Calu3 (cell line): ENCODE data around the gene PTPRN2. TPM values are rescaled to one million over a fixed set of nuclear protein-coding genes. Genes with fewer than 3 reads are reported as not detected.

ENCODE experiments used
- BruUV-seq: library from RNA; stranded (reverse); fragments of 400-500 nt; replicated peaks from 2 replicates; lab custom pipeline; 2021; lab: Mats Ljungman, UMichigan
- CTCF ChIA-PET: fragments of 300-600 bp; sonication (Branson Sonifier 250); formaldehyde crosslinking; loops from one replicate; lab custom pipeline; 2022; ENCODE audit warnings: antibody characterized with exemption; lab: Charles Lee
- DNase-seq: peaks from one replicate; pipeline ENCODE4 v3.0.0; 2022
- H3K27ac Mint-ChIP-seq: one replicate; pipeline ENCODE4 v1.8.0; 2022; ENCODE audit warnings: mixed read lengths; ENCODE audit not compliant: unreplicated experiment
- H3K27me3 Mint-ChIP-seq: one replicate; pipeline ENCODE4 v1.8.0; 2022; ENCODE audit warnings: mixed read lengths; ENCODE audit not compliant: unreplicated experiment
- H3K36me3 Mint-ChIP-seq: one replicate; pipeline ENCODE4 v1.8.0; 2022; ENCODE audit warnings: mild to moderate bottlenecking, moderate library complexity, mixed read lengths; ENCODE audit not compliant: insufficient read depth, unreplicated experiment
- H3K4me1 Mint-ChIP-seq: one replicate; pipeline ENCODE4 v1.8.0; 2022; ENCODE audit warnings: mild to moderate bottlenecking, low read depth, mixed read lengths; ENCODE audit not compliant: unreplicated experiment
- H3K4me3 Mint-ChIP-seq: one replicate; pipeline ENCODE4 v1.8.0; 2022; ENCODE audit warnings: mild to moderate bottlenecking, low read depth, moderate library complexity, mixed read lengths; ENCODE audit not compliant: unreplicated experiment
- H3K9me3 Mint-ChIP-seq: one replicate; pipeline ENCODE4 v1.8.0; 2022; ENCODE audit warnings: low read depth, mixed read lengths; ENCODE audit not compliant: unreplicated experiment
- intact Hi-C: fragments of 100-400 bp; cut with micrococcal nuclease; formaldehyde crosslinking; loops from one replicate; pipeline ENCODE4 v1.10.0; 2022; ENCODE audit not compliant: unreplicated experiment
- total RNA-seq: library from RNA; stranded (reverse); gene quantifications from 2 replicates; pipeline ENCODE4 v1.2.3, GENCODE V29; 2022
- TF ChIP-seq, protein P1 (sequence below): fragments of 200-600 bp; IDR thresholded peaks from one replicate; pipeline ENCODE4 v1.8.0; 2022; ENCODE audit warnings: antibody characterized with exemption; ENCODE audit not compliant: unreplicated experiment

PTPRN2 gene
- total RNA-seq, 1 experiment from 2014 or later = 2.0 TPM

DNA sequence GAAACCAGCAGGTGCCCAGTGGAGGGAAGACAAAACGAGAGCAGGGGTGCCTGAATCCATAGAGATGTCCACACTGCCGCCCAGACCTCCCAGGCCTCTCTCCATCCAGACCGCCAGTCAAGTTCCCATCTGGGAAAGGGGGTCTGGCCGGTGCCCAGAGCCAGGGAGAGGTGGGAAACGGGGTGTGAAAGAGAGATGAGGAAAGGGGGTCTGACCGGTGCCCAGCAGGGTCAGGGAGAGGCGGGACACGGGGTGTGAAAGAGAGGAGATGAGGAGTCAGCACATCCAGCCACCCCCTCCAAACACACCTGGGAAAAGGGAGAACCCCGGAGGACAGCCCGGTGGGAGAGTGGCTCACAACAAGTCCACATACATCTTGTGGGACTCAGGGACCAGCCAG is 185.8 kb downstream of the PTPRN2 start:
- BruUV-seq = no TSS peak
- Mint-ChIP-seq H3K4me3 (no peak overlapping the region), H3K9me3 (peaks cover 6% of the 10 kb centered on the region), H3K27ac (no peak overlapping the region), H3K4me1 (no peaks in the 10 kb centered on the region), H3K36me3 (no peaks in the 10 kb centered on the region), H3K27me3 (no peaks in the 10 kb centered on the region)
- DNase-seq = no peak
- intact Hi-C loops = no loop called here
- CTCF ChIA-PET = no interaction called here
- TF ChIP-seq, protein P1, sequence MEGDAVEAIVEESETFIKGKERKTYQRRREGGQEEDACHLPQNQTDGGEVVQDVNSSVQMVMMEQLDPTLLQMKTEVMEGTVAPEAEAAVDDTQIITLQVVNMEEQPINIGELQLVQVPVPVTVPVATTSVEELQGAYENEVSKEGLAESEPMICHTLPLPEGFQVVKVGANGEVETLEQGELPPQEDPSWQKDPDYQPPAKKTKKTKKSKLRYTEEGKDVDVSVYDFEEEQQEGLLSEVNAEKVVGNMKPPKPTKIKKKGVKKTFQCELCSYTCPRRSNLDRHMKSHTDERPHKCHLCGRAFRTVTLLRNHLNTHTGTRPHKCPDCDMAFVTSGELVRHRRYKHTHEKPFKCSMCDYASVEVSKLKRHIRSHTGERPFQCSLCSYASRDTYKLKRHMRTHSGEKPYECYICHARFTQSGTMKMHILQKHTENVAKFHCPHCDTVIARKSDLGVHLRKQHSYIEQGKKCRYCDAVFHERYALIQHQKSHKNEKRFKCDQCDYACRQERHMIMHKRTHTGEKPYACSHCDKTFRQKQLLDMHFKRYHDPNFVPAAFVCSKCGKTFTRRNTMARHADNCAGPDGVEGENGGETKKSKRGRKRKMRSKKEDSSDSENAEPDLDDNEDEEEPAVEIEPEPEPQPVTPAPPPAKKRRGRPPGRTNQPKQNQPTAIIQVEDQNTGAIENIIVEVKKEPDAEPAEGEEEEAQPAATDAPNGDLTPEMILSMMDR = no peak

DNA sequence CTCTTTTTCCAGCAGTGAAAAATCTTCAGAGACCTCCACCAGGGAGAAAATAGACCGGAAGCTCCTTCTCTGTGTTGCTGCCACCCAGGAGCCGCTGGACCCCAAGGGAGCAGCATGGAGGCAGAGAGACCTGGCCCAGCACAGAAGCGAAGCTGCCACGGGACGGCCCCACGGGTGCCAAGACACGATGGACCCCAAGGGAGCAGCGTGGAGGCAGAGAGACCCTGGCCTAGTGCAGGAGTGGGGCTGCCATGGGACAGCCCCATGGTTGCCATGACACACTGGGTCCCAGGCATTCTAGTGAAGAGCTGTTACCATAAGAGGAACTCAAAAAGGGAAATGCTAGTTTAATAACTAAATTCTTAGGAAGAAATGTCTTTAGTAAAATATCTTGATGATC is 186.3 kb downstream of the PTPRN2 start:
- no peaks in the 10 kb centered on the region for H3K27me3 Mint-ChIP-seq
- H3K4me3 Mint-ChIP-seq = no peak overlapping the region
- no peaks in the 10 kb centered on the region for H3K4me1 Mint-ChIP-seq
- intact Hi-C loops = no loop called here
- peaks cover 6% of the 10 kb centered on the region for H3K9me3 Mint-ChIP-seq
- H3K36me3 Mint-ChIP-seq = no peaks in the 10 kb centered on the region
- DNase-seq = no peak
- BruUV-seq = no TSS peak
- no peak overlapping the region for H3K27ac Mint-ChIP-seq
- CTCF ChIA-PET = no interaction called here
- TF ChIP-seq, protein P1 = no peak

DNA sequence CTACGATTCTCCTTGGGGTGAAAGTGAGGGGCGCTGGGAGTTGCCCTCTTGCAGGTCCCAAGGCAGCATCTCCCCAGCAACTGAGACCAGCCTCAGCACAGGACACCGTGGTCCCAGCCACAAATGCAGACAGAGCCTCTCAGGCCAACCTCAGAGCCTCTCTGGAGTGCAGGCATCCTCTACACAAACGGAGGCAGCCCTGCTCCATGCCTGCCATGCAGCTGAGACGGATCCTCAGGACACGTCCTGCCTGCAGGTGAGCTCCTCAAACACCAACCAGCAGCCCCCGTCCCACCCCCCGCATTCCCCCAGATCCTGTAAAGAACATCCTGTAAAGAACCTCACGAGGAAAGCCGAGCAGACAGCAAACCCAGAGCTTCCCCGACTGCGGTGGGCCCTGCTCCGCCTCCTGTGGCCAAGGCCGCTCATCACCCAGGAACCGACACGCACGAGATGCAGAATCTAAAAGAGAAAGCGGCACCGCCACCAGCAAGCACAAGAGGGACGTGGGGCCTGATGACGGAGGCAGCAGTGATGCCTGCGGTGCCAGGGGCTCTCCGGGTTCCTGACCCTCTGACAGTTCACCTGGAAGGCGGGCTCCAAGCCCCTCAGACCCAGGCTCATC is 186.9 kb downstream of the PTPRN2 start:
- intact Hi-C loops = no loop called here
- TF ChIP-seq, protein P1 = no peak
- H3K27me3 Mint-ChIP-seq = no peaks in the 10 kb centered on the region
- DNase-seq = no peak
- no TSS peak for BruUV-seq
- peaks cover 6% of the 10 kb centered on the region for H3K9me3 Mint-ChIP-seq
- no peaks in the 10 kb centered on the region for H3K36me3 Mint-ChIP-seq
- H3K4me3 Mint-ChIP-seq = no peak overlapping the region
- CTCF ChIA-PET = no interaction called here
- H3K27ac Mint-ChIP-seq = no peak overlapping the region
- no peaks in the 10 kb centered on the region for H3K4me1 Mint-ChIP-seq

DNA sequence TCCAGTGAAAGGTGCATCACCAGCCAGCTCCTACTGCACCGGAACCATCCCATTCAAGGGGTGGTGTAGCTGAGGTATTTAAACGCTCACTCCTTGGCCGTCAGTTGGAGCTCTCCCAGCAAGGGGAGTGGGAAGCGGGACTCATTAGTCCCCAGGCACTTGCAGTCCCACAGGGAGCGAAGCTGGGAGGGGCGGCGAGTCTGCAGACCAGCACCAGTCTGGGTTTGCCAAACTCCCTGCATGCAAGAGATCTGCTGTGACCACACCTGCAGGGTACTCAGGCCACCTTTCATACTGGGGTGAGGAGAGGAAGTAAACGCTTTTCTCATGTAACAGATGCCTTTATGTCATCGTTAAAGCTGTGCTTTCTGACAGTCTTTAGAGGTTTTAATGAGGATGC is 187.9 kb downstream of the PTPRN2 start:
- Mint-ChIP-seq H3K27ac (no peak overlapping the region), H3K9me3 (peaks cover 6% of the 10 kb centered on the region), H3K4me3 (no peak overlapping the region), H3K27me3 (no peaks in the 10 kb centered on the region), H3K36me3 (no peaks in the 10 kb centered on the region), H3K4me1 (no peaks in the 10 kb centered on the region)
- TF ChIP-seq, protein P1 = no peak
- CTCF ChIA-PET = no interaction called here
- BruUV-seq = no TSS peak
- intact Hi-C loops = no loop called here
- no peak for DNase-seq
